IPS-15b (cell line): ENCODE data around the gene USP35.

Experiments
- H3K27me3 ChIP-seq: one replicate; pipeline ENCODE4 v1.6.1; 2013; ENCODE audit warnings: low read length; ENCODE audit not compliant: control insufficient read depth, insufficient read depth
- H3K36me3 ChIP-seq: one replicate; pipeline ENCODE4 v1.6.1; 2013; ENCODE audit warnings: low read length; ENCODE audit not compliant: control insufficient read depth, insufficient read depth
- H3K4me1 ChIP-seq: one replicate; pipeline ENCODE4 v1.6.1; 2013; ENCODE audit warnings: mild to moderate bottlenecking, low read length; ENCODE audit not compliant: control insufficient read depth, insufficient read depth
- H3K4me3 ChIP-seq: one replicate; pipeline ENCODE4 v1.5.1; 2013; ENCODE audit warnings: low read depth, low read length
- H3K9ac ChIP-seq: one replicate; pipeline ENCODE4 v1.6.1; 2013; ENCODE audit warnings: low read depth, mild to moderate bottlenecking, low read length
- H3K9me3 ChIP-seq: one replicate; pipeline ENCODE4 v1.6.1; 2013; ENCODE audit warnings: mild to moderate bottlenecking, low read length; ENCODE audit not compliant: control insufficient read depth, insufficient read depth

USP35 gene

DNA sequence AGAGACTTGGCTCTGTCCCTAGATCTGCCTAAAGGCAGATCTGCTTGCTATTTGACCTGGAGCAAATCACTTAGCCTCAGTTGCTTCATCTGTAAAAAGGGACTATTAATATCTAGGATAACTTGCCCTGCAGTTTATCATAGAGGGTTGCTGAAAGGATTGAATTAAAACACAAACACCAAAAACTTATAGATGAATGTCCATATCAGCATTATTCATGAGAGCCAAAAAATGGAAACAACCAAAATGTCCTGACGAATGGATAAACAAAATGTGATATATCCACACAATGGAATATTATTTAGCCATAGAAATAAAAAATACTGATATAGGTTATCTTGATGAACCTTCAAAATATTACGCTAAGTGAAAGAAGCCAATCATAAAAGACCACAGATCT is 67.2 kb downstream of the USP35 start:
- Histone ChIP-seq H3K4me3 (no peak overlapping the region), H3K9me3 (no peaks in the 10 kb centered on the region), H3K36me3 (no peaks in the 10 kb centered on the region)

DNA sequence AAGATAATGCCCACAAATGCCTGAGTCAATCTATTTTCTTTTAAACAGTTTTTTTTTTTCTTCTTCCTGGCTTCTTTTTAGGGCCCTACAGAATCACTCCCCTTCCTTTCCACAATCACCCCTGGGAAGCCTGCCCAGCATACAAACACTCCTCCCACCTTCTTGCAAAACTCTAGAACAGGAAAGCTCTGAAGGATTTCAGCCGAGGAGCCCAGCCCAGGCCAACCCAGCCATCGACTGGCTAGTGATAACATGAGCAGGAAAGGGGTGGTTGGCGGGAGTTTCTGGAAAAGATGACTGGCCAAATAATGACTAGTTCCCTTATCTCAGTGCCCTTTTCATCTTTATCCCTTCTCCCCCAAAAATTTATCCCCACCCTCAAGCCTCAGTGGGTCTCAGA is 68.2 kb downstream of the USP35 start:
- Histone ChIP-seq H3K9me3 (no peaks in the 10 kb centered on the region), H3K9ac (no peak overlapping the region), H3K27me3 (no peaks in the 10 kb centered on the region), H3K36me3 (no peaks in the 10 kb centered on the region), H3K4me1 (peaks cover 2% of the 10 kb centered on the region), H3K4me3 (no peak overlapping the region)

More for the DNA sequence above, 67.2 kb downstream of the USP35 start:
- Histone ChIP-seq H3K9ac (no peak overlapping the region), H3K4me1 (no peaks in the 10 kb centered on the region), H3K27me3 (no peaks in the 10 kb centered on the region)

DNA sequence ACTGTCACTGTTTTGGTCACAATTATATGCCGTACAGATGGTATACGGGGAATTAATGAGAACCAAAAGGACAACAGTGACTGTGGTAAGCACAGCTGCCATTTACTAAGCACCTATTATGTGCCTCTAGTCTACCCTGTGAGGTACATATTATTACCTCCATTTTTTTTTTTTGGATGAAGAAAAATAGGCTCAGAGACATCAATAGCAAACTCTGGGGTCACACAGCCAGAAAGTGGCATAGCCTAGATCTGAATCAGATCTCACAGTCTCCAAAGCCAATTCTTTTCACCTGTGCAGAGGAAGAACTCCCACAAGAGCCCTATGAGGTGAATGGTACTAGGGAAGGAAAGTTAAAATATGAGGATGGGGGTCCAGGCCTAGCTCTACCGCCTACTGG is 68.9 kb downstream of the USP35 start:
- Histone ChIP-seq H3K4me3 (no peak overlapping the region), H3K36me3 (no peaks in the 10 kb centered on the region), H3K27me3 (no peaks in the 10 kb centered on the region), H3K9me3 (no peaks in the 10 kb centered on the region), H3K4me1 (peaks cover 4% of the 10 kb centered on the region), H3K9ac (no peak overlapping the region)

DNA sequence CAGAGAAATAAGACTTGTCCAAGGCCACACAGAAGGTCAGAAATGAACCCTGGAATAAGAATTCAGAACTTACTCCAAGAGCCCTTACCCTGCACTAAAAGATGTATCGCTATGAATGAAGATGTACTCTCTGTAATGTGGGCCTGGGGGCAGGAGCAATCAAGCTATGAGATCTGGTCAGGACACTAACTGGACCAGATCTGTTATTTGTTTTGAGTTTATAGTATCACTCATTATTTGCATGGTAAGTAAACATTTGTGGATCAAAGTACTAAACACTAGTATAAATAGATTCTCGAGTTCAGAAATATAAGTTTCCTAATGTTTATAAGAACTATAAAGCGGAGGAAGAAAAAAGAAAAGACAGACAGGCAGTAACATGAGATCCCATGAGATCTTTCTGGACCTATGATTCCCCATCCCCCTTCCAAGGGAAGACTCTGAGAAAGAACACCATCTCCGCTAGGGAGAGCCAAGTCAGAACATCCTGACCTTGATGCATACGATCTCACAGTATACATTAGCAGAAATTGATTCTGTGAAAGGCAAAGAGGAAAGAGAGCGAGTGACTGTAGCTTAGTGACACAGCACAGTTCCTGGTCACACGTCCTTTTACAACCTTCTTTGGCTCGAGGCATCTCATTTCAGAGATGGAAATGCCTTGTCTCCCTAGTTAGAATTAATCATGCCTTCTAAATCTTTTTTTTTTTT is 71.2 kb downstream of the USP35 start:
- Histone ChIP-seq H3K36me3 (no peaks in the 10 kb centered on the region), H3K4me3 (no peak overlapping the region), H3K27me3 (no peaks in the 10 kb centered on the region), H3K4me1 (peaks cover 4% of the 10 kb centered on the region), H3K9me3 (no peaks in the 10 kb centered on the region), H3K9ac (no peak overlapping the region)

DNA sequence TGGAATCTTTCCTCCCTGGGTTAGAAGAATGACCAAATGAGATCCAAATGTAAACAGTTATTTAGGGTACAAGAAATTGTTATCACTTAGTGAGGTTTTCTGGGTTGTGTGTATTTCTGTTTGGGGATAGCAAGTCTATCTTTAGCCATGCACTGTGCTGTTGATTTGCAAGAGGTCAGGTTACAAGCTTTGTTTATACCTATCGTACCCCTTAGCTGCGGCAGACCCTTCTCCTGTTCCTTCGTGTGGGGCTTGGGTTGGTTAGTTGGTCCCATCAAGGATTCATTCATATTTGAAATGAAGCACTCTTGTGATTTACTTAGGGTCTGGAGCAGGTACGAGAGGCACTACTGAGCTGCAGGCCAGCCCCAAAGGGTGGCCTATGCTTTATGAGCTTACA is 72.6 kb downstream of the USP35 start:
- peaks cover 4% of the 10 kb centered on the region for H3K4me1 ChIP-seq
- H3K36me3 ChIP-seq = no peaks in the 10 kb centered on the region
- no peaks in the 10 kb centered on the region for H3K27me3 ChIP-seq
- H3K9me3 ChIP-seq = no peaks in the 10 kb centered on the region
- H3K9ac ChIP-seq = no peak overlapping the region
- no peak overlapping the region for H3K4me3 ChIP-seq

DNA sequence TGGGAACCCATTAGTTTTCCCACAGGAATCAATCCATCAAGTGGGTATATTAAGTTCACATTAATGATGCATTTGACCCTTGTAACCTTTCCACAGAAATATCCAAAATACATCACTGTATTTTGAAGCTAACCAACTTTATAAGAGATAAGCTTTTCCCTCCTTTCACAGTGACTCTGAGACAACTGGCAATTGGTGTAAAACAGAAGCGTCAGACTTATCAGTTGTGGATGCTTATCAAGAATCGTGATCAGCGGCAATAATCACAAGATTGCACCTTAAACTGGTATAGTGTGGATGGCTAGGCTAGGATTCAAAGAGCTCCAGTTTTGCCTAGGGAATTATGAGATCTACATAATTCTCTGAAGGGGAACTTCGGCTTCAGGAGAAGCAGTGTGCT is 73.1 kb downstream of the USP35 start:
- Histone ChIP-seq H3K27me3 (no peaks in the 10 kb centered on the region), H3K4me3 (no peak overlapping the region), H3K36me3 (no peaks in the 10 kb centered on the region), H3K4me1 (peaks cover 4% of the 10 kb centered on the region), H3K9ac (no peak overlapping the region), H3K9me3 (no peaks in the 10 kb centered on the region)

DNA sequence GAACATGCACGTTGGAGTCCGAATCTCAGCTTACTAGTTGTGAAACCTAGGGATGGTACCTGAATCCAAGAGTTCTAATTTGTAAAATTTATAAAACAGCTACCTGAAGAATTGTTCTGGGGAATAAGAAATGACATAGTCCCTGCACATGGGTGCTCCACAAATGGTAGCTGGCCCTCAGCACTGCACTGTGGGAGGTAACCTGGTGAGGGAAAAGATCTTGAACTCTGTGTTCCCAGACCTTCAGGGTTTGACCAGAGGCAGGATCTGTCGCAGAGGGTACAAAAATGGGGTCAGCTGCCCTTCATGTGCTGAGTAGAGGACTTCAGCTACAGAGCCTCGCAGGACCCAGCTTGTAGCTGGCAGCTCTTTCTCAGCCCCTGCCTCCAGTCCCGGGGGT is 73.5 kb downstream of the USP35 start:
- no peak overlapping the region for H3K9ac ChIP-seq
- H3K36me3 ChIP-seq = no peaks in the 10 kb centered on the region
- H3K4me1 ChIP-seq = peaks cover 4% of the 10 kb centered on the region
- no peaks in the 10 kb centered on the region for H3K27me3 ChIP-seq
- no peak overlapping the region for H3K4me3 ChIP-seq
- H3K9me3 ChIP-seq = no peaks in the 10 kb centered on the region

DNA sequence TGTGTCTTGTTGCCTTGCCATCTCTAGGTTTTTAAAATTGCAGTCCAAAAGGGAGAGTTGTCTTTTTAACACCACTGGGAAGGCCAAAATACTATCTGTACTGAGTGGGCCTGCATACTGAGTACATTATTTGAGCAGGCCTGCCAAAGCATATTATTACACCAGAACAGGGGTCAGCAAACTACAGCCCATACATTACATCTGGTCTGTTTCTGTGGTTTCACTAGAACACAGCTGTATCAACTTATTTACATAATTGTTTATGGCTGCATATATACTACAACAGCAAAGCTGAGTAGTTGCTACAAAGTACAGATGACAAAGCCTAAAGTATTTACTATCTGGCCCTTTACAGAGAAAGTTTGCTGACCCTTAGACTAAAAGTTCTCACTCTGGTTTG is 74.0 kb downstream of the USP35 start:
- Histone ChIP-seq H3K9ac (no peak overlapping the region), H3K4me1 (peaks cover 4% of the 10 kb centered on the region), H3K4me3 (no peak overlapping the region), H3K9me3 (no peaks in the 10 kb centered on the region), H3K27me3 (no peaks in the 10 kb centered on the region), H3K36me3 (no peaks in the 10 kb centered on the region)
